Ovary (tissue), 9 donors: ENCODE results near the gene ARHGEF4. TPM values are rescaled to one million over a fixed set of nuclear protein-coding genes. Genes with fewer than 3 reads are reported as not detected.

Experiments
- DNase-seq, 5 donors: peaks; one replicate each; pipeline ENCODE4 v3.0.0-alpha.2; 2019 to 2020
- H3K27ac ChIP-seq, 2 donors: fragments of 200-600 bp; one replicate each; pipeline versions ENCODE4 v1.5.1 to v1.8.0; 2019 to 2022
- H3K27me3 ChIP-seq: fragments of 200-600 bp; one replicate; pipeline ENCODE4 v1.8.0; 2022
- H3K36me3 ChIP-seq: fragments of 200-600 bp; sonication (generic); one replicate; pipeline ENCODE4 v1.5.1; 2019
- H3K4me1 ChIP-seq: one replicate; pipeline ENCODE4 v1.8.1; 2013; ENCODE audit warnings: mild to moderate bottlenecking, moderate library complexity; ENCODE audit not compliant: insufficient read depth
- H3K4me3 ChIP-seq: fragments of 200-600 bp; sonication (generic); one replicate; pipeline ENCODE4 v1.5.1; 2017
- H3K9me3 ChIP-seq, 2 donors: fragments of 200-600 bp in 1 of 2; sonication (generic) in 1 of 2; one replicate each; pipeline versions ENCODE4 v1.5.1 to v1.8.1; 2013 to 2019; ENCODE audit warnings: mild to moderate bottlenecking in 1 of 2, moderate library complexity in 1 of 2
- EP300 ChIP-seq: sonication (generic); formaldehyde crosslinking; IDR thresholded peaks from one replicate; pipeline ENCODE4 v1.6.1; 2017; ENCODE audit warnings: antibody characterized with exemption
- POLR2A ChIP-seq: fragments of 450-650 bp; IDR thresholded peaks from one replicate; pipeline ENCODE4 v1.6.1; 2017; ENCODE audit warnings: antibody characterized with exemption, mild to moderate bottlenecking, moderate library complexity
- WGBS, 3 donors: extraction: QIAGEN DNeasy Blood & Tissue Kit in 1 of 3; methylation state at CpG; one replicate each; pipeline versions ENCODE4 v1.1.5 to v1.1.7; 2013 to 2017; 5-methylcytosine and 5-hydroxymethylcytosine counted together
- intact Hi-C, 4 donors: fragments of 100-400 bp; cut with DNase I; formaldehyde crosslinking; loops; one replicate each; pipeline versions ENCODE4 v1.11.0 to v1.15.1; 2022 to 2023
- polyA plus RNA-seq, 2 donors: library from polyadenylated mRNA; stranded (reverse); fragments of 200-250 nt in 1 of 2; fragments of 350-450 nt in 1 of 2; fragmentation: Illumina TruSeq in 1 of 2; extraction: RNeasy Lipid Tissue Mini Kit (QIAGEN cat#74804) in 1 of 2; gene quantifications; one replicate each; pipeline ENCODE4 v1.2.3, GENCODE V29; 2013 to 2014
- total RNA-seq, 7 donors: library from RNA; depleted of rRNA in 2 of 7; stranded (reverse); fragments of >200 nt in 2 of 7; fragmentation: NEBNext Ultra II Directional in 3 of 7; extraction: Animal tissue kit (Norgen Biotek cat#: 25700) in 3 of 7; gene quantifications; one replicate each; pipeline versions ENCODE4 v1.1.0 to v1.2.4, GENCODE V29; 2016 to 2023
- TF ChIP-seq, protein P1 (sequence below), 3 donors: fragments of 450-650 bp in 2 of 3; fragments of 200-600 bp in 1 of 3; IDR thresholded peaks; one replicate each; pipeline versions ENCODE4 v1.5.1 to v1.8.0; 2016 to 2022; ENCODE audit warnings: antibody characterized with exemption in 3 of 3, mild to moderate bottlenecking in 1 of 3
- donor health status: DM: no; HTN: no; CAD: no; lungs with moderate emphysema.
- donor health status: DM: no; HTN: no; CAD: no.
- donor health status: Bipolar disorder and iron deficiency.
- donor health status: DM: yes; HTN: yes; CAD: no.
- donor health status: DM: no; HTN: no; CAD: no.
- donor health status: DM: yes; HTN: yes; CAD: no.

The ARHGEF4 gene
- total and polyA plus RNA-seq, 9 donors, result 8.6 to 27.4 (median 18.0) TPM

DNA sequence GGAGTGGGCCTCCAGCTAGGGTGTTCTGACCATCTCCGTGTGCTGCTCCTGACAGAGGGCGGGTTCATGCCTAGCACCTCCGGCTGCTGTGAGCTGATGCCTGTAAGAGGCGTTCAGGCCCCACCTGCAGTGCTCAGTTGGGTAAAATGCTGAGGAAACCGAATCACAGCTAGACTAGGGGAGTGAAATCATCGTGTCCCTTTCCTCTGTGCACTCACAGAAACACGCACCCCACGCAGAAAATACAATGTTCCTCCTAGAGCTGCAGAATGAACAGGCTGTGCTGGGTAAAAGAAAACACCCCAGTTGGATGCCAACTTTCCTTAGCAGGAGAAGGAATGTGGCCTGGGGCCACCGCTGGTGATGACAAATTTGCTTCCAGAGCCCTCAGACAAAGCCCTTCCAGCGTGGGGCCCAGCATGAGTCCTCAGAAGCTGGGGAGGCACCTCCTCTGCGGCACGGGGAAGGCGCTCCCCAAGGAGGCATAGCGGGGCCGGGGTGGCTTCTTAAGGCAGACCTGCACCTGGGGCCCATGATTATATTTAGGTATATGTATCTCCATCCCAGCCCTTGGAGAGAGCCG is 16.3 kb upstream of the ARHGEF4 start:
- no peak overlapping the region for H3K4me3 ChIP-seq
- intact Hi-C loops, result no loop called here
- peak in 1 of 5 donors; percentile 61 for DNase-seq
- TF ChIP-seq POLR2A (no peak), EP300 (no peak)
- TF ChIP-seq, protein P1, sequence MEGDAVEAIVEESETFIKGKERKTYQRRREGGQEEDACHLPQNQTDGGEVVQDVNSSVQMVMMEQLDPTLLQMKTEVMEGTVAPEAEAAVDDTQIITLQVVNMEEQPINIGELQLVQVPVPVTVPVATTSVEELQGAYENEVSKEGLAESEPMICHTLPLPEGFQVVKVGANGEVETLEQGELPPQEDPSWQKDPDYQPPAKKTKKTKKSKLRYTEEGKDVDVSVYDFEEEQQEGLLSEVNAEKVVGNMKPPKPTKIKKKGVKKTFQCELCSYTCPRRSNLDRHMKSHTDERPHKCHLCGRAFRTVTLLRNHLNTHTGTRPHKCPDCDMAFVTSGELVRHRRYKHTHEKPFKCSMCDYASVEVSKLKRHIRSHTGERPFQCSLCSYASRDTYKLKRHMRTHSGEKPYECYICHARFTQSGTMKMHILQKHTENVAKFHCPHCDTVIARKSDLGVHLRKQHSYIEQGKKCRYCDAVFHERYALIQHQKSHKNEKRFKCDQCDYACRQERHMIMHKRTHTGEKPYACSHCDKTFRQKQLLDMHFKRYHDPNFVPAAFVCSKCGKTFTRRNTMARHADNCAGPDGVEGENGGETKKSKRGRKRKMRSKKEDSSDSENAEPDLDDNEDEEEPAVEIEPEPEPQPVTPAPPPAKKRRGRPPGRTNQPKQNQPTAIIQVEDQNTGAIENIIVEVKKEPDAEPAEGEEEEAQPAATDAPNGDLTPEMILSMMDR (IDR thresholded peaks at IDR 0.05), result no peak
- no peaks in the 10 kb centered on the region for H3K9me3 ChIP-seq
- peaks cover 3% of the 10 kb centered on the region for H3K4me1 ChIP-seq
- no peaks in the 10 kb centered on the region for H3K27me3 ChIP-seq
- no peak overlapping the region for H3K27ac ChIP-seq
- 43 to 47% (median 43%) methylated on average over 15 to 16 of the region's 16 CpGs for WGBS, 3 donors
- no peaks in the 10 kb centered on the region for H3K36me3 ChIP-seq

DNA sequence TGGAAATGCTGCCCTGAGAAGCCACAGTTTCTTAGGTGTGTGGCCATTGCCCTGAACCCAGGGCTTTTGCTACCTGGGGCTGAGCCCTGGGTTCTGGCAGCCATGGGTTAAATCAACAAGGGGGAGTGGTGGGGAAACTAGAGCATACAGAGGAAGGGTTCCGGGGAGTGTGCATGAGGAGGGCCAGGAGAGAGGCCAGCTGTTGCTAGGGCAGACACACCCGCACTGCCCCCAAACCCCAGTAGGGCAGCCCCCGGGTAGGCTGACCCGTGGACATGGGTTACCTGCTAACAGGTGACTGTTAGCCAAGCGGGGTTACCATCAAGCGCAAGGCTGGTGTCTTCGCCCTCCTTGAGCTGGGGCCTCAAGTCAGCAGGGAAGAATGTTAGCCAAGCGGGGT is 14.8 kb upstream of the ARHGEF4 start:
- no peak overlapping the region for H3K4me3 ChIP-seq
- peaks cover 3% of the 10 kb centered on the region for H3K4me1 ChIP-seq
- DNase-seq, result no peak
- intact Hi-C loops, result no loop called here
- no peak overlapping the region for H3K27ac ChIP-seq
- H3K9me3 ChIP-seq, result no peaks in the 10 kb centered on the region
- H3K27me3 ChIP-seq, result no peaks in the 10 kb centered on the region
- no peaks in the 10 kb centered on the region for H3K36me3 ChIP-seq
- TF ChIP-seq EP300 (no peak), POLR2A (no peak)
- TF ChIP-seq, protein P1 (IDR thresholded peaks at IDR 0.05), result no peak
- WGBS, 3 donors, result 71 to 81% (median 74%) methylated on average over 7 to 8 of the region's 8 CpGs

DNA sequence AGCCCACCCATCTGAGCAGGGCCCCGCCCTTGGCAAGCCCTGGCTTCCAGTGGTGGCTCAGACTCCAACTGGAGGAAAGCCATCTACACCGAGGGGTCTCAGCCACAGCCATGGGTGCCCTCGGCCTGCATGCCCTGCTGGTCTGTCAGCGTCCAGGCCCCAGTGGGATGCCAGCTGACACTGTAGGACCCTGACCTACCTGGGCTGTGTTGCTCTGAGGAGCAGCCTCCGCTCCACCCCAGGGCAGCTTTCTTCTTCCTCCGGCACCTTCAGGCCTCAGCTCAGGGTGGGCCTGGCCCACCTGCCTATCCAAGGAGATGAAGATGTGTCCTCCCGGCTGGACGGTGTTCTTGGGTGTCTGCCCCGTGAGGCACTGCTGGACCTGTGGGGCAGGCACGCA is 13.9 kb upstream of the ARHGEF4 start:
- Histone ChIP-seq H3K4me3 (no peak overlapping the region), H3K4me1 (peaks cover 3% of the 10 kb centered on the region), H3K9me3 (no peaks in the 10 kb centered on the region), H3K36me3 (no peaks in the 10 kb centered on the region), H3K27me3 (no peaks in the 10 kb centered on the region), H3K27ac (no peak overlapping the region)
- no peak for DNase-seq
- TF ChIP-seq POLR2A (no peak), EP300 (no peak)
- TF ChIP-seq, protein P1 (IDR thresholded peaks at IDR 0.05), result no peak
- 88 to 93% (median 91%) methylated on average over 8 to 10 of the region's 10 CpGs for WGBS, 3 donors
- intact Hi-C loops, result no loop called here

DNA sequence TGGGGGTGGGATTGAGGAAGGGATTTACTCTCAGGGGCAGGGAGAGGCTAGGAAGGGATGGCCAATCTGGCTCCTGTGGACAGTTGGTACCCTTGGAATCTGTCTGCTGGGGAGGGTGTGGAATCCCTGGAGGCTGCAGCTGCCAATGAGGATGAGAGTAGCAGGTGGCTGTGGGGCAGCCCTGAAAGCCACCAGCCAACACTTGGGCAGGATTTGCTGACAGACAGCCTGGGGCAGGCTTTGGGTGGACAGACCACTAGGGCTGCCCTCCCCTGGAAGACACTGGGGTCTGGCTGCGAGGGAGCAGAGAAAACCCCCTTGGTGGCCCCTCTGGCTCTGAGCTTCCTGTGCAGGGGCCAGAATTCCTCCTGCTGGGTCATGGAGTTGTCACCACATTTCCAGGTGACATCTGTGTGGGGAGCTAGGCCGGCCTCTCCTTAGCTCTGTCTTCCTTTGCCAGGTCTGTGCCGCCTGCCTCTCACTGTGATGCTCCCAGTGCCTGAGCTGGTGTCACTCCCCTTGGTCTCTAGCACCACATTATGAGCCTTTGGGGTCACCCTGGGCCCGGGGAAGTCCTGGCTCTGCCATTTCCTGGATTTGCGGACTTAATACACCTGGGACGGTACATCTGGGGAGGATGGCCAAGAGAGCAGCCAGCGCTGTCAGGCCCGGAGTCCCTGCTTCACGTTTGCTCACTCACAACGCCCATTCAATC is 13.4 kb upstream of the ARHGEF4 start:
- TF ChIP-seq EP300, result no peak
- TF ChIP-seq, protein P1 (IDR thresholded peaks at IDR 0.05), result no peak
- no peak for TF ChIP-seq POLR2A
- intact Hi-C loops, result no loop called here
- 84 to 87% (median 86%) methylated on average over 9 to 10 of the region's 10 CpGs for WGBS, 3 donors
- no peak overlapping the region for H3K27ac ChIP-seq
- H3K4me3 ChIP-seq, result no peak overlapping the region
- no peaks in the 10 kb centered on the region for H3K27me3 ChIP-seq
- peaks cover 3% of the 10 kb centered on the region for H3K4me1 ChIP-seq
- H3K36me3 ChIP-seq, result no peaks in the 10 kb centered on the region
- no peaks in the 10 kb centered on the region for H3K9me3 ChIP-seq
- no peak for DNase-seq
